EL (cell line): Measurements from ENCODE around the gene ARF6.
"Not testable (repeated sequence)": the region's sequence is repeated elsewhere in the genome, so short reads cannot be mapped to it uniquely, and the experiment has no call there.

Experiments
- DNase-seq: peaks from one replicate; pipeline ENCODE4 v3.0.0-alpha.2; 2016

ARF6 gene

GRCh38 chr14:49879646-49880204 lies 13.2 kb upstream of the ARF6 start:
- peak; percentile 71 for DNase-seq

- no peak for DNase-seq
Measured at GRCh38 chr14:49880267-49881064, 12.4 kb upstream of the ARF6 start.

- DNase-seq = no peak
Measured at GRCh38 chr14:49881350-49882001, 11.4 kb upstream of the ARF6 start.

- DNase-seq = peak; percentile 26
Measured at GRCh38 chr14:49882826-49883694, 9.8 kb upstream of the ARF6 start.

- no peak for DNase-seq
Measured at GRCh38 chr14:49886523-49886922, 6.4 kb upstream of the ARF6 start.

- no peak for DNase-seq
Measured at GRCh38 chr14:49888293-49888692, 4.6 kb upstream of the ARF6 start.

- DNase-seq = peak; percentile 71
Measured at GRCh38 chr14:49892301-49892635, 614 bp upstream of the ARF6 start.

GRCh38 chr14:49893309-49894213 lies 679 bp downstream of the ARF6 start:
- DNase-seq = peak; percentile 38

- DNase-seq = not testable (repeated sequence)
Measured at GRCh38 chr14:49894214-49895107, 1.6 kb downstream of the ARF6 start.

- peak; percentile 18 for DNase-seq
Measured at GRCh38 chr14:49895480-49895879, 2.6 kb downstream of the ARF6 start.

GRCh38 chr14:49896272-49896671 lies 3.4 kb downstream of the ARF6 start:
- not testable (repeated sequence) for DNase-seq

GRCh38 chr14:49896966-49897365 lies 4.1 kb downstream of the ARF6 start:
- no peak for DNase-seq

GRCh38 chr14:49897414-49897813 lies 4.5 kb downstream of the ARF6 start:
- no peak for DNase-seq

GRCh38 chr14:49897965-49898364 lies 5.1 kb downstream of the ARF6 start:
- DNase-seq = no peak

GRCh38 chr14:49898485-49898884 lies 5.6 kb downstream of the ARF6 start:
- no peak for DNase-seq

- no peak for DNase-seq
Measured at GRCh38 chr14:49900973-49901372, 8.1 kb downstream of the ARF6 start.

GRCh38 chr14:49902679-49903246 lies 9.9 kb downstream of the ARF6 start:
- DNase-seq = not testable (repeated sequence)

- no peak for DNase-seq
Measured at GRCh38 chr14:49904270-49904669, 11.4 kb downstream of the ARF6 start.

GRCh38 chr14:49905989-49906388 lies 13.1 kb downstream of the ARF6 start:
- no peak for DNase-seq

GRCh38 chr14:49907186-49907585 lies 14.3 kb downstream of the ARF6 start:
- DNase-seq = no peak

- peak; percentile 19 for DNase-seq
Measured at GRCh38 chr14:49908433-49908782, 15.5 kb downstream of the ARF6 start.
